PC-3 (cell line): ENCODE results near the gene ADAMTS15. TPM values are rescaled to one million over a fixed set of nuclear protein-coding genes. Genes with fewer than 3 reads are reported as not detected.

Experiments
- ATAC-seq: fragments of 200-7000 bp; cut with Tn5 transposase; 2 replicates; pipeline ENCODE4 v1.9.1; 2020; ENCODE audit warnings: mild to moderate bottlenecking, moderate library complexity
- BruUV-seq: library from RNA; stranded (reverse); fragments of 400-500 nt; replicated peaks from 2 replicates; lab custom pipeline; 2021; lab: Mats Ljungman, UMichigan
- CTCF ChIA-PET: fragments of 300-600 bp; sonication (Branson Sonifier 250); formaldehyde crosslinking; loops from one replicate; lab custom pipeline; 2022; ENCODE audit warnings: antibody characterized with exemption; lab: Charles Lee
- POLR2A ChIA-PET: fragments of 300-600 bp; sonication (Branson Sonifier 250); formaldehyde crosslinking; loops from one replicate; lab custom pipeline; 2022; ENCODE audit warnings: antibody characterized with exemption; ENCODE audit not compliant: unreplicated experiment; lab: Charles Lee
- DNase-seq: peaks from one replicate; pipeline ENCODE4 v3.0.0-alpha.2; 2015
- H2AFZ ChIP-seq: fragments of 300-600 bp; sonication (generic); 2 replicates; pipeline ENCODE4 v1.6.0; 2016; ENCODE audit warnings: antibody characterized with exemption, low read length
- H3F3A ChIP-seq: fragments of 300-600 bp; sonication (generic); one replicate; pipeline ENCODE4 v1.6.0; 2017; ENCODE audit warnings: antibody characterized with exemption, low read length, control low read depth, mild to moderate bottlenecking; ENCODE audit not compliant: unreplicated experiment
- H3K27ac ChIP-seq: fragments of 300-600 bp; sonication (generic); 2 replicates; pipeline ENCODE4 v1.5.1; 2016; ENCODE audit warnings: mild to moderate bottlenecking, low read length
- H3K27me3 ChIP-seq: fragments of 300-600 bp; sonication (generic); 2 replicates; pipeline ENCODE4 v1.6.1; 2016; ENCODE audit warnings: low read length, mixed read lengths
- H3K36me3 ChIP-seq: fragments of 300-600 bp; sonication (generic); 2 replicates; pipeline ENCODE4 v1.6.1; 2016; ENCODE audit warnings: low read depth, mixed run types, low read length, mixed read lengths
- H3K4me1 ChIP-seq: fragments of 300-600 bp; sonication (generic); 2 replicates; pipeline ENCODE4 v1.5.1; 2016; ENCODE audit warnings: low read length; ENCODE audit not compliant: insufficient read depth
- H3K4me2 ChIP-seq: fragments of 300-600 bp; sonication (generic); 2 replicates; pipeline ENCODE4 v1.6.0; 2016; ENCODE audit warnings: low read length
- H3K4me3 ChIP-seq: fragments of 300-600 bp; sonication (generic); 2 replicates; pipeline ENCODE4 v1.5.1; 2016; ENCODE audit warnings: mild to moderate bottlenecking, low read length, mixed read lengths
- H3K79me2 ChIP-seq: fragments of 300-600 bp; sonication (generic); 2 replicates; pipeline ENCODE4 v1.6.1; 2017; ENCODE audit warnings: low read length, mixed read lengths
- H3K9ac ChIP-seq: fragments of 300-600 bp; sonication (generic); 2 replicates; pipeline ENCODE4 v1.6.0; 2016; ENCODE audit warnings: mild to moderate bottlenecking, low read length
- H3K9me2 ChIP-seq: fragments of 300-600 bp; sonication (generic); replicated peaks from 2 replicates; pipeline ENCODE4 v1.6.1; 2016; ENCODE audit warnings: mixed run types, low read length, mixed read lengths
- H3K9me3 ChIP-seq: fragments of 300-600 bp; sonication (generic); 2 replicates; pipeline ENCODE4 v1.6.1; 2016; ENCODE audit warnings: low read length, mixed read lengths
- H4K20me1 ChIP-seq: fragments of 300-600 bp; sonication (generic); 2 replicates; pipeline ENCODE4 v1.6.1; 2016; ENCODE audit warnings: low read length, mixed read lengths
- EZH2 ChIP-seq: fragments of 300-600 bp; sonication (generic); IDR thresholded peaks from one replicate; pipeline ENCODE4 v1.6.1; 2017; ENCODE audit warnings: antibody characterized with exemption, mild to moderate bottlenecking, low read length; ENCODE audit not compliant: unreplicated experiment
- EZH2phosphoT487 ChIP-seq: fragments of 300-600 bp; sonication (generic); IDR thresholded peaks from 2 replicates; pipeline ENCODE4 v1.6.1; 2018; ENCODE audit warnings: mild to moderate bottlenecking, antibody characterized with exemption, low read length, borderline replicate concordance
- intact Hi-C: fragments of 100-400 bp; cut with micrococcal nuclease; formaldehyde crosslinking; loops from 2 replicates; pipeline ENCODE4 v1.9.0; 2023
- total RNA-seq: library from RNA; depleted of rRNA; stranded (reverse); fragments of >200 nt; gene quantifications from 2 replicates; pipeline ENCODE4 v1.2.3, GENCODE V29; 2014; rRNA removed
- TF ChIP-seq, protein P1 (sequence below): fragments of 300-600 bp; sonication (generic); conservative IDR thresholded peaks from 2 replicates; pipeline ENCODE4 v1.5.1; 2017; ENCODE audit warnings: antibody characterized with exemption, low read depth, mild to moderate bottlenecking, low read length

Gene ADAMTS15
- total RNA-seq, 1 experiment from 2014 or later, result 16.8 TPM

DNA sequence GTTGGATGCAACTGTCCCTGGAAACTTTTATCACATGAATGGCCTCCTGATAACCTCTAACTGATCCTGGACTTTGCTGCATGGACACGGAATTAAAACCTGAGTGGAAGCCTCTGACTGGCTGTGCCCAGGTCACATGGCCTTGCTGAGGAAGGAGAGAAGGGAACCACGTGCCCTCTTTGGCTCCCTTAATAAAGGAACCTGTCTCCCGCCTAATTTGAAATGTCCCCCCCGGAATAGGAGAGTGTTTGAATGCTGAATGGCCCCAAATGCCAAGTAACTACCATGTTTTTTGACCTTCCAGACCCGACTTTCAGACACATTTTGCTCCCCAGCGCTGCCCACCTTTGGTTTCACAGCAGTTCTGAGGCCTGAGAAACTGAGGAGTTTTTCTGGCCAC lies 76.9 kb downstream of the ADAMTS15 start:
- DNase-seq, result no peak
- H3K9me2 ChIP-seq, result no peaks in the 10 kb centered on the region
- H3K36me3 ChIP-seq, result no peaks in the 10 kb centered on the region
- no TSS peak for BruUV-seq
- H3K27ac ChIP-seq, result no peak overlapping the region
- intact Hi-C loops, result no loop called here
- H3K4me3 ChIP-seq, result no peak overlapping the region
- no peak for TF ChIP-seq EZH2
- TF ChIP-seq, protein P1, sequence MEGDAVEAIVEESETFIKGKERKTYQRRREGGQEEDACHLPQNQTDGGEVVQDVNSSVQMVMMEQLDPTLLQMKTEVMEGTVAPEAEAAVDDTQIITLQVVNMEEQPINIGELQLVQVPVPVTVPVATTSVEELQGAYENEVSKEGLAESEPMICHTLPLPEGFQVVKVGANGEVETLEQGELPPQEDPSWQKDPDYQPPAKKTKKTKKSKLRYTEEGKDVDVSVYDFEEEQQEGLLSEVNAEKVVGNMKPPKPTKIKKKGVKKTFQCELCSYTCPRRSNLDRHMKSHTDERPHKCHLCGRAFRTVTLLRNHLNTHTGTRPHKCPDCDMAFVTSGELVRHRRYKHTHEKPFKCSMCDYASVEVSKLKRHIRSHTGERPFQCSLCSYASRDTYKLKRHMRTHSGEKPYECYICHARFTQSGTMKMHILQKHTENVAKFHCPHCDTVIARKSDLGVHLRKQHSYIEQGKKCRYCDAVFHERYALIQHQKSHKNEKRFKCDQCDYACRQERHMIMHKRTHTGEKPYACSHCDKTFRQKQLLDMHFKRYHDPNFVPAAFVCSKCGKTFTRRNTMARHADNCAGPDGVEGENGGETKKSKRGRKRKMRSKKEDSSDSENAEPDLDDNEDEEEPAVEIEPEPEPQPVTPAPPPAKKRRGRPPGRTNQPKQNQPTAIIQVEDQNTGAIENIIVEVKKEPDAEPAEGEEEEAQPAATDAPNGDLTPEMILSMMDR, result no peak
- TF ChIP-seq EZH2phosphoT487, result no peak
- H3K27me3 ChIP-seq, result no peaks in the 10 kb centered on the region
- no peaks in the 10 kb centered on the region for H3K79me2 ChIP-seq
- CTCF ChIA-PET, result no interaction called here
- no peak overlapping the region for H3K4me2 ChIP-seq
- H2AFZ ChIP-seq, result no peak overlapping the region
- H3K4me1 ChIP-seq, result peaks cover 52% of the 10 kb centered on the region
- no peaks in the 10 kb centered on the region for H3F3A ChIP-seq
- POLR2A ChIA-PET, result no interaction called here
- no peaks in the 10 kb centered on the region for H4K20me1 ChIP-seq
- no peak overlapping the region for H3K9ac ChIP-seq
- no peak for ATAC-seq
- H3K9me3 ChIP-seq, result no peaks in the 10 kb centered on the region

Other genes with a start within 250 kb of the ADAMTS15 start
- 27.5 and 28.9 TPM in 2 replicates for gene ZBTB44, start 133.7 kb upstream of the ADAMTS15 start, total RNA-seq
- gene ADAMTS8, start 20.0 kb upstream of the ADAMTS15 start, total RNA-seq, result 0.12 TPM in 1 of 2 replicates, not detected in the other